ENCODE measurements around the gene COPZ2.

Gene COPZ2

DNA sequence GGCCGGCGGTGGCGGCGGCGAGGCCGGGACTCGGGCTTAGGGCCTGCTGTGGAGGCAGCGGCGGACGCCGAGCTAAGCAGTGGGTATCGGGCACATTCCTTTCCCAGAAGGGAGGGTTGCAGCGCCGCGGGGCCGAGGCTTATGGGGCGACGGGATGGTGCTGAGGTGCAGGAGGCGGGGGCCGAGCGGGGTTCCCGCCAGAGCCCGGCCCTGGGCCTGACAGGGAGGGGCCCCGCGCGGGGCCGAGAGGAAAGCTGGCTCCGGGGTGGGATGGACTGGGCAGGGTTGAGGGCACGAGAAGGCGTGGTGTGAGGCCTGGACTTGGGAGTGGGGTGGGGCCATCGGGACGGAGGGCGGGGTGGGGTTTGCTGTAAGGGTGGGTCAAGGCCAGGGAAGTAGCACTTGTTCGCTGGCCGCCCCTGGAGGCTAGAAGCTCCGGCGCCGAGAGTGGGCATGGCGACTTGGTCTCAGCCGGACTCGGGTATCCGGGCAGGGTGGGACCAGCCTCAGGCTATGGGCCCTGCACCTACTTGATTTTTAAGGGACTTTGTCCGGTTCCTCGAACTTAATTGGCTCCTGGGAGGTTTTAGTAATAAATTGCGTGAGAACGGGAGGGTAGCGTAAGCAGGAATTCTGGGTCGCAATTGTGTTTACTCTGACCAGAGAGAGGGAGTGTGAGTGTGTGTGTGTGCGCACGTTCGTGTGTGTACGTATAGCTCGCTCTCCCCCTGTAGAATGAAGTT lies 11.0 kb upstream of the COPZ2 start (continued):
- TF ChIP-seq ZBTB6 (tag by site-specific recombination; IDR thresholded peaks at IDR 0.05) (0 out of 2 replicates have a peak, but pooled peaks have one; percentile 21), OVOL3 (tag by site-specific recombination; IDR thresholded peaks at IDR 0.05) (no peak), ZNF366 (tag by site-specific recombination; conservative IDR thresholded peaks at IDR 0.05) (peak; percentile 57; the same call in 1 of the 2 replicates), ZFP37 (tag by site-specific recombination; IDR thresholded peaks at IDR 0.05) (peak; percentile 68; the same call in 1 of the 2 replicates), ZBTB48 (tag by site-specific recombination; IDR thresholded peaks at IDR 0.05) (peak; percentile 67), ZNF777 (tag by site-specific recombination; IDR thresholded peaks at IDR 0.05; ENCODE audit: borderline replicate concordance) (no peak), ZSCAN30 (tag by site-specific recombination; IDR thresholded peaks at IDR 0.05) (peak; percentile 82), ZBTB17 (tag by site-specific recombination; IDR thresholded peaks at IDR 0.05) (0 out of 2 replicates have a peak, but pooled peaks have one; percentile 20), ZNF768 (tag by site-specific recombination; IDR thresholded peaks at IDR 0.05) (no peak), ZNF843 (tag by site-specific recombination; IDR thresholded peaks at IDR 0.05) (peak; percentile 32; the same call in 1 of the 2 replicates), ZNF292 (tag by site-specific recombination; IDR thresholded peaks at IDR 0.05; ENCODE audit: borderline replicate concordance, low read depth) (no peak), GLIS2 (tag by site-specific recombination; IDR thresholded peaks at IDR 0.05) (peak; percentile 69; the same call in 1 of the 2 replicates), ZNF2 (tag by site-specific recombination; IDR thresholded peaks at IDR 0.05) (peak; percentile 13; the same call in 1 of the 2 replicates), ZBTB20 (tag by site-specific recombination; IDR thresholded peaks at IDR 0.05) (peak; percentile 99), ZFHX2 (tag by site-specific recombination; conservative IDR thresholded peaks at IDR 0.05) (peak; percentile 45; the same call in 1 of the 2 replicates), KLF16 (tag by site-specific recombination; IDR thresholded peaks at IDR 0.05) (peak; percentile 91), ZNF248 (tag by site-specific recombination; IDR thresholded peaks at IDR 0.05) (no peak), ZNF561 (tag by site-specific recombination; IDR thresholded peaks at IDR 0.05; ENCODE audit: borderline replicate concordance) (peak; percentile 48; the same call in 1 of the 2 replicates), ZNF580 (tag by site-specific recombination; IDR thresholded peaks at IDR 0.05) (peak; percentile 64), ZSCAN4 (tag by site-specific recombination; IDR thresholded peaks at IDR 0.05) (peak; percentile 85), ZNF660 (tag by site-specific recombination; IDR thresholded peaks at IDR 0.05) (peak; percentile 24), ZBTB10 (tag by site-specific recombination; IDR thresholded peaks at IDR 0.05) (peak; percentile 92), ZFP3 (tag by site-specific recombination; IDR thresholded peaks at IDR 0.05; ENCODE audit: low read depth) (0 out of 2 replicates have a peak, but pooled peaks have one; percentile 13)
- TF ChIP-seq, protein P1, sequence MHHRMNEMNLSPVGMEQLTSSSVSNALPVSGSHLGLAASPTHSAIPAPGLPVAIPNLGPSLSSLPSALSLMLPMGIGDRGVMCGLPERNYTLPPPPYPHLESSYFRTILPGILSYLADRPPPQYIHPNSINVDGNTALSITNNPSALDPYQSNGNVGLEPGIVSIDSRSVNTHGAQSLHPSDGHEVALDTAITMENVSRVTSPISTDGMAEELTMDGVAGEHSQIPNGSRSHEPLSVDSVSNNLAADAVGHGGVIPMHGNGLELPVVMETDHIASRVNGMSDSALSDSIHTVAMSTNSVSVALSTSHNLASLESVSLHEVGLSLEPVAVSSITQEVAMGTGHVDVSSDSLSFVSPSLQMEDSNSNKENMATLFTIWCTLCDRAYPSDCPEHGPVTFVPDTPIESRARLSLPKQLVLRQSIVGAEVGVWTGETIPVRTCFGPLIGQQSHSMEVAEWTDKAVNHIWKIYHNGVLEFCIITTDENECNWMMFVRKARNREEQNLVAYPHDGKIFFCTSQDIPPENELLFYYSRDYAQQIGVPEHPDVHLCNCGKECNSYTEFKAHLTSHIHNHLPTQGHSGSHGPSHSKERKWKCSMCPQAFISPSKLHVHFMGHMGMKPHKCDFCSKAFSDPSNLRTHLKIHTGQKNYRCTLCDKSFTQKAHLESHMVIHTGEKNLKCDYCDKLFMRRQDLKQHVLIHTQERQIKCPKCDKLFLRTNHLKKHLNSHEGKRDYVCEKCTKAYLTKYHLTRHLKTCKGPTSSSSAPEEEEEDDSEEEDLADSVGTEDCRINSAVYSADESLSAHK (tag by site-specific recombination; IDR thresholded peaks at IDR 0.05), result no peak; the same call in 1 of the 2 replicates
- TF ChIP-seq, protein P2, sequence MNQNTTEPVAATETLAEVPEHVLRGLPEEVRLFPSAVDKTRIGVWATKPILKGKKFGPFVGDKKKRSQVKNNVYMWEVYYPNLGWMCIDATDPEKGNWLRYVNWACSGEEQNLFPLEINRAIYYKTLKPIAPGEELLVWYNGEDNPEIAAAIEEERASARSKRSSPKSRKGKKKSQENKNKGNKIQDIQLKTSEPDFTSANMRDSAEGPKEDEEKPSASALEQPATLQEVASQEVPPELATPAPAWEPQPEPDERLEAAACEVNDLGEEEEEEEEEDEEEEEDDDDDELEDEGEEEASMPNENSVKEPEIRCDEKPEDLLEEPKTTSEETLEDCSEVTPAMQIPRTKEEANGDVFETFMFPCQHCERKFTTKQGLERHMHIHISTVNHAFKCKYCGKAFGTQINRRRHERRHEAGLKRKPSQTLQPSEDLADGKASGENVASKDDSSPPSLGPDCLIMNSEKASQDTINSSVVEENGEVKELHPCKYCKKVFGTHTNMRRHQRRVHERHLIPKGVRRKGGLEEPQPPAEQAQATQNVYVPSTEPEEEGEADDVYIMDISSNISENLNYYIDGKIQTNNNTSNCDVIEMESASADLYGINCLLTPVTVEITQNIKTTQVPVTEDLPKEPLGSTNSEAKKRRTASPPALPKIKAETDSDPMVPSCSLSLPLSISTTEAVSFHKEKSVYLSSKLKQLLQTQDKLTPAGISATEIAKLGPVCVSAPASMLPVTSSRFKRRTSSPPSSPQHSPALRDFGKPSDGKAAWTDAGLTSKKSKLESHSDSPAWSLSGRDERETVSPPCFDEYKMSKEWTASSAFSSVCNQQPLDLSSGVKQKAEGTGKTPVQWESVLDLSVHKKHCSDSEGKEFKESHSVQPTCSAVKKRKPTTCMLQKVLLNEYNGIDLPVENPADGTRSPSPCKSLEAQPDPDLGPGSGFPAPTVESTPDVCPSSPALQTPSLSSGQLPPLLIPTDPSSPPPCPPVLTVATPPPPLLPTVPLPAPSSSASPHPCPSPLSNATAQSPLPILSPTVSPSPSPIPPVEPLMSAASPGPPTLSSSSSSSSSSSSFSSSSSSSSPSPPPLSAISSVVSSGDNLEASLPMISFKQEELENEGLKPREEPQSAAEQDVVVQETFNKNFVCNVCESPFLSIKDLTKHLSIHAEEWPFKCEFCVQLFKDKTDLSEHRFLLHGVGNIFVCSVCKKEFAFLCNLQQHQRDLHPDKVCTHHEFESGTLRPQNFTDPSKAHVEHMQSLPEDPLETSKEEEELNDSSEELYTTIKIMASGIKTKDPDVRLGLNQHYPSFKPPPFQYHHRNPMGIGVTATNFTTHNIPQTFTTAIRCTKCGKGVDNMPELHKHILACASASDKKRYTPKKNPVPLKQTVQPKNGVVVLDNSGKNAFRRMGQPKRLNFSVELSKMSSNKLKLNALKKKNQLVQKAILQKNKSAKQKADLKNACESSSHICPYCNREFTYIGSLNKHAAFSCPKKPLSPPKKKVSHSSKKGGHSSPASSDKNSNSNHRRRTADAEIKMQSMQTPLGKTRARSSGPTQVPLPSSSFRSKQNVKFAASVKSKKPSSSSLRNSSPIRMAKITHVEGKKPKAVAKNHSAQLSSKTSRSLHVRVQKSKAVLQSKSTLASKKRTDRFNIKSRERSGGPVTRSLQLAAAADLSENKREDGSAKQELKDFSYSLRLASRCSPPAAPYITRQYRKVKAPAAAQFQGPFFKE (tag by site-specific recombination; IDR thresholded peaks at IDR 0.05; ENCODE audit: borderline replicate concordance), result no peak
